HEK293 (cell line): ENCODE data around the gene MYORG.

Source experiments
- HOXD13 ChIP-seq: sonication (generic); formaldehyde crosslinking; IDR thresholded peaks from 2 replicates; pipeline ENCODE4 v1.8.0; 2022; ENCODE audit warnings: missing genetic modification reagents, borderline replicate concordance
- KLF10 ChIP-seq: fragments of 450-650 bp; IDR thresholded peaks from 2 replicates; pipeline ENCODE4 v1.5.1; 2018; ENCODE audit warnings: missing biosample characterization, mild to moderate bottlenecking, missing genetic modification characterization
- KLF8 ChIP-seq: fragments of 450-650 bp; formaldehyde crosslinking; IDR thresholded peaks from 2 replicates; pipeline ENCODE4 v1.5.1; 2016; ENCODE audit warnings: missing biosample characterization, missing genetic modification characterization
- MYNN ChIP-seq: fragments of 450-650 bp; formaldehyde crosslinking; IDR thresholded peaks from 2 replicates; pipeline ENCODE4 v1.5.1; 2016; ENCODE audit warnings: missing biosample characterization, missing genetic modification characterization, borderline replicate concordance
- SCRT1 ChIP-seq: fragments of 450-650 bp; formaldehyde crosslinking; IDR thresholded peaks from 2 replicates; pipeline ENCODE4 v1.5.1; 2016; ENCODE audit warnings: missing biosample characterization, missing genetic modification characterization, borderline replicate concordance
- SP2 ChIP-seq: fragments of 450-650 bp; formaldehyde crosslinking; IDR thresholded peaks from 2 replicates; pipeline ENCODE4 v1.5.1; 2016; ENCODE audit warnings: missing biosample characterization, missing genetic modification characterization
- WT1 ChIP-seq: fragments of 450-650 bp; formaldehyde crosslinking; IDR thresholded peaks from 2 replicates; pipeline ENCODE4 v1.5.1; 2016; ENCODE audit warnings: missing biosample characterization, missing genetic modification characterization
- ZFHX2 ChIP-seq: fragments of 450-650 bp; formaldehyde crosslinking; conservative IDR thresholded peaks from 2 replicates; pipeline ENCODE4 v1.5.1; 2016; ENCODE audit warnings: missing biosample characterization, missing genetic modification characterization
- ZFP37 ChIP-seq: fragments of 450-650 bp; formaldehyde crosslinking; IDR thresholded peaks from 2 replicates; pipeline ENCODE4 v1.5.1; 2016; ENCODE audit warnings: missing biosample characterization, missing genetic modification characterization
- ZNF112 ChIP-seq: fragments of 450-650 bp; formaldehyde crosslinking; IDR thresholded peaks from 2 replicates; pipeline ENCODE4 v1.5.0; 2017; ENCODE audit warnings: missing biosample characterization, missing genetic modification characterization
- ZNF121 ChIP-seq: fragments of 450-650 bp; formaldehyde crosslinking; IDR thresholded peaks from 2 replicates; pipeline ENCODE4 v1.5.1; 2016; ENCODE audit warnings: missing biosample characterization, missing genetic modification characterization
- ZNF146 ChIP-seq: fragments of 450-650 bp; formaldehyde crosslinking; IDR thresholded peaks from 2 replicates; pipeline ENCODE4 v1.5.1; 2016; ENCODE audit warnings: missing biosample characterization, missing genetic modification characterization
- ZNF19 ChIP-seq: fragments of 450-650 bp; formaldehyde crosslinking; IDR thresholded peaks from 2 replicates; pipeline ENCODE4; 2016; ENCODE audit warnings: missing biosample characterization, missing genetic modification characterization, low read depth
- ZNF274 ChIP-seq, 2 experiments: fragments of 200-500 bp in 1 of 2; fragments of 450-650 bp in 1 of 2; sonication (Bioruptor generic) in 1 of 2; formaldehyde crosslinking in 1 of 2; IDR thresholded peaks; 2 replicates each; pipeline versions ENCODE4 v1.5.1 to v1.6.1; 2014 to 2016; ENCODE audit warnings: borderline replicate concordance in 1 of 2, inconsistent platforms in 1 of 2, low read length in 1 of 2, missing biosample characterization in 1 of 2, missing genetic modification characterization in 1 of 2
- ZNF311 ChIP-seq: fragments of 450-650 bp; formaldehyde crosslinking; IDR thresholded peaks from 2 replicates; pipeline ENCODE4 v1.5.1; 2017; ENCODE audit warnings: missing biosample characterization, missing genetic modification characterization, borderline replicate concordance
- ZNF324 ChIP-seq: fragments of 450-650 bp; formaldehyde crosslinking; IDR thresholded peaks from 2 replicates; pipeline ENCODE4 v1.5.1; 2016; ENCODE audit warnings: missing biosample characterization, missing genetic modification characterization
- ZNF335 ChIP-seq: fragments of 450-650 bp; formaldehyde crosslinking; conservative IDR thresholded peaks from 2 replicates; pipeline ENCODE4 v1.5.1; 2016; ENCODE audit warnings: missing biosample characterization, missing genetic modification characterization
- ZNF37A ChIP-seq: fragments of 450-650 bp; IDR thresholded peaks from 2 replicates; pipeline ENCODE4 v1.5.1; 2018; ENCODE audit warnings: missing biosample characterization, missing genetic modification characterization
- ZNF473 ChIP-seq: fragments of 450-650 bp; formaldehyde crosslinking; IDR thresholded peaks from 2 replicates; pipeline ENCODE4 v1.5.1; 2017; ENCODE audit warnings: missing biosample characterization, missing genetic modification characterization
- ZNF48 ChIP-seq: fragments of 450-650 bp; formaldehyde crosslinking; IDR thresholded peaks from 2 replicates; pipeline ENCODE4 v1.5.1; 2016; ENCODE audit warnings: missing biosample characterization, missing genetic modification characterization
- ZNF555 ChIP-seq: fragments of 450-650 bp; formaldehyde crosslinking; conservative IDR thresholded peaks from 2 replicates; pipeline ENCODE4 v1.5.1; 2017; ENCODE audit warnings: missing biosample characterization, mild to moderate bottlenecking, missing genetic modification characterization, inconsistent platforms
- ZNF560 ChIP-seq: fragments of 450-650 bp; formaldehyde crosslinking; IDR thresholded peaks from 2 replicates; pipeline ENCODE4 v1.5.1; 2017; ENCODE audit warnings: missing biosample characterization, missing genetic modification characterization, borderline replicate concordance
- ZNF776 ChIP-seq: fragments of 450-650 bp; formaldehyde crosslinking; IDR thresholded peaks from 2 replicates; pipeline ENCODE4 v1.5.0; 2017; ENCODE audit warnings: missing biosample characterization, missing genetic modification characterization, borderline replicate concordance
- ZNF777 ChIP-seq: fragments of 450-650 bp; formaldehyde crosslinking; IDR thresholded peaks from 2 replicates; pipeline ENCODE4 v1.5.1; 2017; ENCODE audit warnings: missing biosample characterization, missing genetic modification characterization, borderline replicate concordance
- ZNF785 ChIP-seq: fragments of 450-650 bp; formaldehyde crosslinking; IDR thresholded peaks from 2 replicates; pipeline ENCODE4 v1.5.1; 2016; ENCODE audit warnings: missing biosample characterization, missing genetic modification characterization
- ZNF837 ChIP-seq: fragments of 450-650 bp; formaldehyde crosslinking; IDR thresholded peaks from 2 replicates; pipeline ENCODE4 v1.5.1; 2016; ENCODE audit warnings: missing biosample characterization, missing genetic modification characterization
- TF ChIP-seq, protein P1 (sequence below): fragments of 450-650 bp; formaldehyde crosslinking; IDR thresholded peaks from 2 replicates; pipeline ENCODE4 v1.5.1; 2016; ENCODE audit warnings: missing biosample characterization, missing genetic modification characterization
- TF ChIP-seq, protein P2 (sequence below): fragments of 450-650 bp; formaldehyde crosslinking; IDR thresholded peaks from 2 replicates; pipeline ENCODE4 v1.5.1; 2016; ENCODE audit warnings: missing biosample characterization, missing genetic modification characterization
- TF ChIP-seq, protein P3 (sequence below): fragments of 450-650 bp; formaldehyde crosslinking; IDR thresholded peaks from 2 replicates; pipeline ENCODE4 v1.5.1; 2016; ENCODE audit warnings: missing biosample characterization, missing genetic modification characterization
- TF ChIP-seq, protein P4 (sequence below): fragments of 450-650 bp; formaldehyde crosslinking; IDR thresholded peaks from 2 replicates; pipeline ENCODE4 v1.5.1; 2016; ENCODE audit warnings: missing biosample characterization, missing genetic modification characterization
- TF ChIP-seq, protein P5 (sequence below): fragments of 450-650 bp; formaldehyde crosslinking; IDR thresholded peaks from 2 replicates; pipeline ENCODE4 v1.5.1; 2016; ENCODE audit warnings: missing biosample characterization, missing genetic modification characterization
- TF ChIP-seq, protein P6 (sequence below): fragments of 450-650 bp; formaldehyde crosslinking; IDR thresholded peaks from 2 replicates; pipeline ENCODE4 v1.5.1; 2016; ENCODE audit warnings: missing biosample characterization, missing genetic modification characterization

The MYORG gene

DNA sequence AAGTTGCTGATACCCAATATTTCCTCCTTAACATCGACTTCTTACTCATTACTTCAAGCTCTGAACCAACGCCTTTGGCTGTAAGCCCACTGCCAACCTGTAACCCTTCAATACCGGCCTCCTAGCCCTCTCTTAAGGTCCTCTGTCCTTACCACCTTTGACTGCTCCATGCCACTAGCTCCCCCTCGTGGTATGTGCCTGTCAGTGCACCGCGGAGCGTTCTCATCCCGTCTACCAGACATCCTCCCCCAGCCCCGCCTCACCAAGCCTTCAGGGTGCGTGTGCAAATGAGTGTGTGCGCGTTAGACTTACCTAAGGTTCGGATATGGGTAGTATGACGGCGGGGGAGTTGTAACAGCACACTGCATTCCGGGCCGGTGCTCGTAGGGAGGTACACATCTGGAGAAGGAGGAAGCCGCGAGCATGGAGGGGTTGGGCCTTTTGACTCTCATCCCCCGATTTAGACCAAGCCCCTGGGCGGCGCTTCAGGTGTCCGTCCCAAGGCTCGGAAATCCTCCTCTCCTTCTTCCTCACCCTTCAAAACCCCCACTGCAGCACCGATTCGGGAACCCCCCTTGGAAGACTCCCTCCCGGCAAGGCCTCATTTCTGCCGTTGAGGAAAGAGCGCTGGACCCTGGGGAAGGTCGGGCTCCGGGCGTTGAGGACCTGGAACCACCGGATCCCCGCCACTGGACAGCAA, 2.8 kb upstream of the MYORG start (continued):
- TF ChIP-seq, protein P1, sequence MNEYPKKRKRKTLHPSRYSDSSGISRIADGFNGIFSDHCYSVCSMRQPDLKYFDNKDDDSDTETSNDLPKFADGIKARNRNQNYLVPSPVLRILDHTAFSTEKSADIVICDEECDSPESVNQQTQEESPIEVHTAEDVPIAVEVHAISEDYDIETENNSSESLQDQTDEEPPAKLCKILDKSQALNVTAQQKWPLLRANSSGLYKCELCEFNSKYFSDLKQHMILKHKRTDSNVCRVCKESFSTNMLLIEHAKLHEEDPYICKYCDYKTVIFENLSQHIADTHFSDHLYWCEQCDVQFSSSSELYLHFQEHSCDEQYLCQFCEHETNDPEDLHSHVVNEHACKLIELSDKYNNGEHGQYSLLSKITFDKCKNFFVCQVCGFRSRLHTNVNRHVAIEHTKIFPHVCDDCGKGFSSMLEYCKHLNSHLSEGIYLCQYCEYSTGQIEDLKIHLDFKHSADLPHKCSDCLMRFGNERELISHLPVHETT, result no peak
- no peak for TF ChIP-seq ZNF335
- no peak for TF ChIP-seq HOXD13 (CRISPR knock-in tag)
- TF ChIP-seq ZNF48 (tag by site-specific recombination), result no peak
- TF ChIP-seq, protein P2, sequence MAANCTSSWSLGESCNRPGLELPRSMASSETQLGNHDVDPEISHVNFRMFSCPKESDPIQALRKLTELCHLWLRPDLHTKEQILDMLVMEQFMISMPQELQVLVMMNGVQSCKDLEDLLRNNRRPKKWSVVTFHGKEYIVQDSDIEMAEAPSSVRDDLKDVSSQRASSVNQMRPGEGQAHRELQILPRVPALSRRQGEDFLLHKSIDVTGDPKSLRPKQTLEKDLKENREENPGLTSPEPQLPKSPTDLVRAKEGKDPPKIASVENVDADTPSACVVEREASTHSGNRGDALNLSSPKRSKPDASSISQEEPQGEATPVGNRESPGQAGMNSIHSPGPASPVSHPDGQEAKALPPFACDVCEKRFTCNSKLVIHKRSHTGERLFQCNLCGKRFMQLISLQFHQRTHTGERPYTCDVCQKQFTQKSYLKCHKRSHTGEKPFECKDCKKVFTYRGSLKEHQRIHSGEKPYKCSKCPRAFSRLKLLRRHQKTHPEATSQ, result no peak
- no peak for TF ChIP-seq ZNF785 (tag by site-specific recombination)
- no peak for TF ChIP-seq ZNF560 (tag by site-specific recombination)
- no peak for TF ChIP-seq ZNF777 (tag by site-specific recombination)
- no peak for TF ChIP-seq ZNF274 (IDR thresholded peaks at IDR 0.05; ENCODE audit: low read length)
- no peak for TF ChIP-seq ZNF274 (tag by site-specific recombination; IDR thresholded peaks at IDR 0.05; ENCODE audit: borderline replicate concordance)
- TF ChIP-seq ZNF112, result no peak
- no peak for TF ChIP-seq ZNF776 (tag by site-specific recombination)
- no peak for TF ChIP-seq ZNF19 (tag by site-specific recombination)
- TF ChIP-seq ZNF121, result no peak
- TF ChIP-seq, protein P3, sequence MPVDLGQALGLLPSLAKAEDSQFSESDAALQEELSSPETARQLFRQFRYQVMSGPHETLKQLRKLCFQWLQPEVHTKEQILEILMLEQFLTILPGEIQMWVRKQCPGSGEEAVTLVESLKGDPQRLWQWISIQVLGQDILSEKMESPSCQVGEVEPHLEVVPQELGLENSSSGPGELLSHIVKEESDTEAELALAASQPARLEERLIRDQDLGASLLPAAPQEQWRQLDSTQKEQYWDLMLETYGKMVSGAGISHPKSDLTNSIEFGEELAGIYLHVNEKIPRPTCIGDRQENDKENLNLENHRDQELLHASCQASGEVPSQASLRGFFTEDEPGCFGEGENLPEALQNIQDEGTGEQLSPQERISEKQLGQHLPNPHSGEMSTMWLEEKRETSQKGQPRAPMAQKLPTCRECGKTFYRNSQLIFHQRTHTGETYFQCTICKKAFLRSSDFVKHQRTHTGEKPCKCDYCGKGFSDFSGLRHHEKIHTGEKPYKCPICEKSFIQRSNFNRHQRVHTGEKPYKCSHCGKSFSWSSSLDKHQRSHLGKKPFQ (tag by site-specific recombination), result no peak
- TF ChIP-seq, protein P4, sequence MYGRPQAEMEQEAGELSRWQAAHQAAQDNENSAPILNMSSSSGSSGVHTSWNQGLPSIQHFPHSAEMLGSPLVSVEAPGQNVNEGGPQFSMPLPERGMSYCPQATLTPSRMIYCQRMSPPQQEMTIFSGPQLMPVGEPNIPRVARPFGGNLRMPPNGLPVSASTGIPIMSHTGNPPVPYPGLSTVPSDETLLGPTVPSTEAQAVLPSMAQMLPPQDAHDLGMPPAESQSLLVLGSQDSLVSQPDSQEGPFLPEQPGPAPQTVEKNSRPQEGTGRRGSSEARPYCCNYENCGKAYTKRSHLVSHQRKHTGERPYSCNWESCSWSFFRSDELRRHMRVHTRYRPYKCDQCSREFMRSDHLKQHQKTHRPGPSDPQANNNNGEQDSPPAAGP (tag by site-specific recombination), result no peak
- TF ChIP-seq KLF10 (tag by site-specific recombination), result no peak
- peak; percentile 31; the same call in 1 of the 2 replicates for TF ChIP-seq SP2 (tag by site-specific recombination)
- TF ChIP-seq ZNF473 (tag by site-specific recombination), result no peak
- no peak for TF ChIP-seq WT1 (tag by site-specific recombination)
- TF ChIP-seq ZFP37 (tag by site-specific recombination), result no peak
- TF ChIP-seq ZNF311 (tag by site-specific recombination), result no peak
- no peak for TF ChIP-seq ZNF37A (tag by site-specific recombination)
- TF ChIP-seq KLF8, result no peak
- no peak for TF ChIP-seq MYNN (tag by site-specific recombination)
- TF ChIP-seq, protein P5, sequence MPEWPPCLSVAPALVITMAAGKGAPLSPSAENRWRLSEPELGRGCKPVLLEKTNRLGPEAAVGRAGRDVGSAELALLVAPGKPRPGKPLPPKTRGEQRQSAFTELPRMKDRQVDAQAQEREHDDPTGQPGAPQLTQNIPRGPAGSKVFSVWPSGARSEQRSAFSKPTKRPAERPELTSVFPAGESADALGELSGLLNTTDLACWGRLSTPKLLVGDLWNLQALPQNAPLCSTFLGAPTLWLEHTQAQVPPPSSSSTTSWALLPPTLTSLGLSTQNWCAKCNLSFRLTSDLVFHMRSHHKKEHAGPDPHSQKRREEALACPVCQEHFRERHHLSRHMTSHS, result no peak
- TF ChIP-seq ZNF146 (tag by site-specific recombination), result no peak
- TF ChIP-seq ZFHX2 (tag by site-specific recombination), result peak; percentile 20; the same call in 1 of the 2 replicates
- 0 out of 2 replicates have a peak, but pooled peaks have one; percentile 48 for TF ChIP-seq ZNF324
- peak; percentile 91 for TF ChIP-seq SCRT1 (tag by site-specific recombination)
- TF ChIP-seq, protein P6, sequence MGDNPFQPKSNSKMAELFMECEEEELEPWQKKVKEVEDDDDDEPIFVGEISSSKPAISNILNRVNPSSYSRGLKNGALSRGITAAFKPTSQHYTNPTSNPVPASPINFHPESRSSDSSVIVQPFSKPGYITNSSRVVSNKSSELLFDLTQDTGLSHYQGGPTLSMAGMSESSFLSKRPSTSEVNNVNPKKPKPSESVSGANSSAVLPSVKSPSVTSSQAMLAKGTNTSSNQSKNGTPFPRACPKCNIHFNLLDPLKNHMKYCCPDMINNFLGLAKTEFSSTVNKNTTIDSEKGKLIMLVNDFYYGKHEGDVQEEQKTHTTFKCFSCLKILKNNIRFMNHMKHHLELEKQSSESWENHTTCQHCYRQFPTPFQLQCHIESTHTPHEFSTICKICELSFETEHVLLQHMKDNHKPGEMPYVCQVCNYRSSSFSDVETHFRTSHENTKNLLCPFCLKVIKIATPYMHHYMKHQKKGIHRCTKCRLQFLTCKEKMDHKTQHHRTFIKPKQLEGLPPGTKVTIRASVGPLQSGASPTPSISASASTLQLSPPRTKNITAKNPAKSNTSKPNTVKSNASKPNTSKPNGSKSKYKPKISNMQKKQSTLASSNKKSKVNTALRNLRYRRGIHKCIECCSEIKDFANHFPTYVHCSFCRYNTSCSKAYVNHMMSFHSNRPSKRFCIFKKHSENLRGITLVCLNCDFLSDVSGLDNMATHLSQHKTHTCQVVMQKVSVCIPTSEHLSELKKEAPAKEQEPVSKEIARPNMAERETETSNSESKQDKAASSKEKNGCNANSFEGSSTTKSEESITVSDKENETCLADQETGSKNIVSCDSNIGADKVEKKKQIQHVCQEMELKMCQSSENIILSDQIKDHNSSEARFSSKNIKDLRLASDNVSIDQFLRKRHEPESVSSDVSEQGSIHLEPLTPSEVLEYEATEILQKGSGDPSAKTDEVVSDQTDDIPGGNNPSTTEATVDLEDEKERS (tag by site-specific recombination), result no peak
- no peak for TF ChIP-seq ZNF837 (tag by site-specific recombination)
- TF ChIP-seq ZNF555 (tag by site-specific recombination), result no peak
